DND-41 (cell line): ENCODE data around the gene TNRC6B.

Source experiments
- ATAC-seq: fragments of 200-7000 bp; cut with Tn5 transposase; 3 replicates; pipeline ENCODE4 v1.9.1; 2021; ENCODE audit warnings: low read depth; ENCODE audit not compliant: insufficient read depth
- DNase-seq: peaks from one replicate; pipeline ENCODE4 v3.0.0-alpha.2; 2020
- H2AFZ ChIP-seq: 2 replicates; pipeline ENCODE4 v1.6.0; 2012; ENCODE audit warnings: low read depth, low read length
- H3K27ac ChIP-seq: 2 replicates; pipeline ENCODE4 v1.5.1; 2012; ENCODE audit warnings: low read length, inconsistent platforms
- H3K27me3 ChIP-seq: fragments of 200-600 bp; sonication (generic); 2 replicates; pipeline ENCODE4 v1.6.0; 2012; ENCODE audit warnings: low read length, mild to moderate bottlenecking, inconsistent platforms; ENCODE audit not compliant: insufficient read depth, poor library complexity
- H3K36me3 ChIP-seq: 2 replicates; pipeline ENCODE4 v1.5.1; 2012; ENCODE audit warnings: low read length, inconsistent platforms; ENCODE audit not compliant: insufficient read depth
- H3K4me1 ChIP-seq: 2 replicates; pipeline ENCODE4 v1.5.1; 2012; ENCODE audit warnings: mild to moderate bottlenecking, low read length; ENCODE audit not compliant: insufficient read depth
- H3K4me2 ChIP-seq: 2 replicates; pipeline ENCODE4 v1.6.0; 2012; ENCODE audit warnings: mild to moderate bottlenecking, moderate library complexity, low read length, inconsistent platforms; ENCODE audit not compliant: insufficient read depth
- H3K4me3 ChIP-seq, 2 experiments: fragments of 200-600 bp in 1 of 2; shearing (Covaris generic) in 1 of 2; 2 replicates each; pipeline ENCODE4 v1.5.1; 2012 to 2016; ENCODE audit warnings: inconsistent platforms in 2 of 2, low read length in 2 of 2, mild to moderate bottlenecking in 2 of 2, low read depth in 1 of 2, moderate library complexity in 1 of 2
- H3K79me2 ChIP-seq: 2 replicates; pipeline ENCODE4 v1.6.0; 2012; ENCODE audit warnings: low read length, inconsistent platforms; ENCODE audit not compliant: insufficient read depth
- H3K9ac ChIP-seq: 2 replicates; pipeline ENCODE4 v1.6.0; 2012; ENCODE audit warnings: low read depth, mild to moderate bottlenecking, inconsistent platforms, low read length, moderate library complexity
- H3K9me3 ChIP-seq: 2 replicates; pipeline ENCODE4 v1.5.1; 2012; ENCODE audit warnings: low read length, moderate library complexity, mild to moderate bottlenecking, inconsistent platforms; ENCODE audit not compliant: insufficient read depth, severe bottlenecking
- H4K20me1 ChIP-seq: 2 replicates; pipeline ENCODE4 v1.6.0; 2012; ENCODE audit warnings: low read length; ENCODE audit not compliant: insufficient read depth
- CTCF ChIP-seq: IDR thresholded peaks from 2 replicates; pipeline ENCODE4 v1.5.1; 2012; ENCODE audit warnings: borderline replicate concordance, low read length, moderate library complexity, mild to moderate bottlenecking; ENCODE audit not compliant: poor library complexity, severe bottlenecking; ENCODE audit errors: extremely low read depth
- EZH2 ChIP-seq: IDR thresholded peaks from 3 replicates; pipeline ENCODE4 v1.6.1; 2012; ENCODE audit warnings: borderline replicate concordance, low read depth, mild to moderate bottlenecking, moderate library complexity, low read length, inconsistent platforms; ENCODE audit not compliant: severe bottlenecking

TNRC6B gene

DNA sequence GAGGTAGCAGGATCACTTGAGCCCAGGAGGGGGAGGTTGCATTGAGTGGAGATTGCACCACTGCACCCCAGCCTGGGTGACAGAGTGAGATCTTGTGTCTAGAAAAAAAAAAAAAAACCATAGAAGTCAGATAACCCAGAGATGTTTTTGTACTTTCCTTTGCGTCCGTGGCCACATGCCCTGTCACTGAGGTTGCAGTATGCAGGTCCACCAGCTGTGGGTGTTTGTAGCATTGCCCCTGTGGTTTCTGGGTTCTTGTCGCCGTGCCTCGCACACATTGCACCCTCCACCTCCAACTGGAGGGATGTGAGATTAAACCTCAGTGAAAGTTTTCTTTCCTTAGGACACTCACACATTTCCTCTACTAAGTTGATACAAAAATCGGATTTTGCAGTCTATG, 70.3 kb downstream of the TNRC6B start:
- TF ChIP-seq EZH2 (no peak), CTCF (no peak)
- peaks cover 38% of the 10 kb centered on the region for H3K36me3 ChIP-seq
- no peak overlapping the region for H2AFZ ChIP-seq
- no peaks in the 10 kb centered on the region for H3K9me3 ChIP-seq
- H3K9ac ChIP-seq, result no peak overlapping the region
- peaks cover 31% of the 10 kb centered on the region for H4K20me1 ChIP-seq
- no peaks in the 10 kb centered on the region for H3K27me3 ChIP-seq
- ATAC-seq (peak; percentile 61; the same call in 2 of the 3 replicates), DNase-seq (peak; percentile 40)
- no peak overlapping the region for H3K27ac ChIP-seq
- H3K4me1 ChIP-seq, result peaks cover 14% of the 10 kb centered on the region
- peaks cover 82% of the 10 kb centered on the region for H3K79me2 ChIP-seq
- no peak overlapping the region for H3K4me2 ChIP-seq
- no peak overlapping the region for H3K4me3 ChIP-seq

- H3K27me3 ChIP-seq, result no peaks in the 10 kb centered on the region
- no peaks in the 10 kb centered on the region for H3K9me3 ChIP-seq
- peaks cover 2% of the 10 kb centered on the region; the same call in 1 of the 2 replicates for H3K4me1 ChIP-seq
- DNase-seq (no peak), ATAC-seq (no peak)
- H3K27ac ChIP-seq, result no peak overlapping the region; the same call in 1 of the 2 replicates
- no peak for TF ChIP-seq EZH2
- no peak for TF ChIP-seq CTCF
- H3K9ac ChIP-seq, result no peak overlapping the region
- H3K4me3 ChIP-seq, result no peak overlapping the region
- no peak overlapping the region for H3K4me2 ChIP-seq
- no peak overlapping the region for H2AFZ ChIP-seq
- H3K79me2 ChIP-seq, result peaks cover 74% of the 10 kb centered on the region
- peaks cover 32% of the 10 kb centered on the region for H4K20me1 ChIP-seq
- peaks cover 46% of the 10 kb centered on the region for H3K36me3 ChIP-seq
Measured at GRCh38 chr22:40249286-40249685, 71.6 kb downstream of the TNRC6B start.

GRCh38 chr22:40250608-40251007, 72.9 kb downstream of the TNRC6B start:
- Histone ChIP-seq H3K36me3 (peaks cover 47% of the 10 kb centered on the region), H3K4me1 (no peaks in the 10 kb centered on the region), H3K9ac (no peak overlapping the region), H3K27me3 (no peaks in the 10 kb centered on the region), H2AFZ (no peak overlapping the region), H3K4me2 (no peak overlapping the region), H3K4me3 (no peak overlapping the region), H3K27ac (no peak overlapping the region), H3K79me2 (peaks cover 66% of the 10 kb centered on the region), H4K20me1 (peaks cover 28% of the 10 kb centered on the region), H3K9me3 (no peaks in the 10 kb centered on the region)
- TF ChIP-seq EZH2 (no peak), CTCF (no peak)
- ATAC-seq, result no peak
- no peak for DNase-seq

- Histone ChIP-seq H3K27ac (no peak overlapping the region), H3K36me3 (peaks cover 44% of the 10 kb centered on the region), H2AFZ (no peak overlapping the region), H3K27me3 (no peaks in the 10 kb centered on the region), H3K79me2 (peaks cover 64% of the 10 kb centered on the region), H3K4me3 (no peak overlapping the region), H3K4me1 (no peaks in the 10 kb centered on the region), H4K20me1 (peaks cover 26% of the 10 kb centered on the region), H3K9ac (no peak overlapping the region), H3K9me3 (no peaks in the 10 kb centered on the region), H3K4me2 (no peak overlapping the region)
- TF ChIP-seq EZH2, result no peak
- TF ChIP-seq CTCF, result no peak
- no peak for DNase-seq
- ATAC-seq, result no peak
Measured at GRCh38 chr22:40251106-40251505, 73.4 kb downstream of the TNRC6B start.
